CD14-positive monocyte (primary cell): ENCODE results near the gene OTOG. TPM values are rescaled to one million over a fixed set of nuclear protein-coding genes. Genes with fewer than 3 reads are reported as not detected.
A peak's percentile ranks its signal among the peaks of the same experiment; 100 is the strongest.
"Not testable (repeated sequence)": the region's sequence is repeated elsewhere in the genome, so short reads cannot be mapped to it uniquely, and the experiment has no call there.

ENCODE experiments used
- DNase-seq, 3 donors: peaks; one replicate each; pipeline ENCODE4 v3.0.0-alpha.2; 2011 to 2022
- H2AFZ ChIP-seq: 2 replicates; pipeline ENCODE4 v1.6.0; 2012; ENCODE audit warnings: mild to moderate bottlenecking, low read depth, low read length, inconsistent platforms; ENCODE audit not compliant: insufficient read depth, poor library complexity, severe bottlenecking
- H3K27ac ChIP-seq, 2 donors: 1 replicate in 1 of 2; 2 replicates in 1 of 2; pipeline ENCODE4 v1.5.1; 2012 to 2013; ENCODE audit warnings: low read length in 2 of 2, control low read depth in 1 of 2, inconsistent platforms in 1 of 2, low read depth in 1 of 2, mild to moderate bottlenecking in 1 of 2
- H3K27me3 ChIP-seq, 2 donors: one replicate each; pipeline versions ENCODE4 v1.6.0 to v1.6.1; 2011 to 2013; ENCODE audit warnings: low read length in 2 of 2; ENCODE audit not compliant: control insufficient read depth in 2 of 2, insufficient read depth in 2 of 2
- H3K36me3 ChIP-seq, 2 donors: replicated peaks in 1 of 2; 1 replicate in 1 of 2; 2 replicates in 1 of 2; pipeline versions ENCODE4 v1.5.1 to v1.6.1; 2012 to 2013; ENCODE audit warnings: low read length in 2 of 2, control low read depth in 1 of 2, inconsistent platforms in 1 of 2, mild to moderate bottlenecking in 1 of 2; ENCODE audit not compliant: insufficient read depth in 2 of 2, control insufficient read depth in 1 of 2
- H3K4me1 ChIP-seq, 2 donors: 1 replicate in 1 of 2; 2 replicates in 1 of 2; pipeline versions ENCODE4 v1.5.1 to v1.6.1; 2012 to 2013; ENCODE audit warnings: low read length in 2 of 2, control low read depth in 1 of 2, inconsistent platforms in 1 of 2, mild to moderate bottlenecking in 1 of 2, moderate library complexity in 1 of 2; ENCODE audit not compliant: insufficient read depth in 2 of 2, control insufficient read depth in 1 of 2
- H3K4me2 ChIP-seq: replicated peaks from 2 replicates; pipeline ENCODE3; 2012; ENCODE audit warnings: low read length, moderate library complexity, mild to moderate bottlenecking; ENCODE audit not compliant: poor library complexity, severe bottlenecking; ENCODE audit errors: extremely low read depth
- H3K4me3 ChIP-seq, 3 experiments: fragments of 200-600 bp in 1 of 3; sonication (generic) in 1 of 3; replicated peaks in 1 of 3; 1 replicate in 2 of 3; 2 replicates in 1 of 3; pipeline ENCODE4 v1.5.1; 2011 to 2013; ENCODE audit warnings: low read length in 3 of 3, mild to moderate bottlenecking in 3 of 3, control low read depth in 2 of 3, low read depth in 2 of 3, inconsistent platforms in 1 of 3, moderate library complexity in 1 of 3
- H3K79me2 ChIP-seq: 2 replicates; pipeline ENCODE4 v1.6.0; 2012; ENCODE audit warnings: mild to moderate bottlenecking, control low read depth, inconsistent platforms, low read length, moderate library complexity; ENCODE audit not compliant: insufficient read depth
- H3K9ac ChIP-seq: 2 replicates; pipeline ENCODE4 v1.6.0; 2017; ENCODE audit warnings: low read length, mild to moderate bottlenecking; ENCODE audit not compliant: insufficient read depth, poor library complexity, severe bottlenecking
- H3K9me3 ChIP-seq, 2 donors: replicated peaks in 1 of 2; 1 replicate in 1 of 2; 2 replicates in 1 of 2; pipeline versions ENCODE4 v1.5.1 to v1.6.1; 2012 to 2013; ENCODE audit warnings: low read length in 2 of 2, control low read depth in 1 of 2; ENCODE audit not compliant: control insufficient read depth in 1 of 2, insufficient read depth in 1 of 2
- H4K20me1 ChIP-seq: 2 replicates; pipeline ENCODE4 v1.6.0; 2012; ENCODE audit warnings: mild to moderate bottlenecking, low read length, control low read depth, moderate library complexity; ENCODE audit not compliant: insufficient read depth
- H3K27ac Mint-ChIP-seq, 7 donors: one replicate each; pipeline ENCODE4 v1.8.0; 2020; ENCODE audit warnings: mild to moderate bottlenecking in 7 of 7, mixed read lengths in 7 of 7, moderate library complexity in 6 of 7, inconsistent platforms in 2 of 7
- H3K27me3 Mint-ChIP-seq, 3 donors: one replicate each; pipeline ENCODE4 v1.8.0; 2021 to 2022; ENCODE audit warnings: low read depth in 3 of 3, mild to moderate bottlenecking in 3 of 3, mixed read lengths in 3 of 3, moderate library complexity in 3 of 3, inconsistent platforms in 1 of 3
- H3K36me3 Mint-ChIP-seq, 2 donors: one replicate each; pipeline ENCODE4 v1.8.0; 2020; ENCODE audit warnings: mixed read lengths in 2 of 2, inconsistent platforms in 1 of 2, mild to moderate bottlenecking in 1 of 2
- H3K4me1 Mint-ChIP-seq: one replicate; pipeline ENCODE4 v1.8.0; 2020; ENCODE audit warnings: mild to moderate bottlenecking, mixed read lengths
- H3K4me3 Mint-ChIP-seq, 2 donors: one replicate each; pipeline ENCODE4 v1.8.0; 2020; ENCODE audit warnings: mild to moderate bottlenecking in 2 of 2, mixed read lengths in 2 of 2, moderate library complexity in 1 of 2
- H3K9me3 Mint-ChIP-seq, 7 donors: one replicate each; pipeline ENCODE4 v1.8.0; 2020 to 2022; ENCODE audit warnings: mixed read lengths in 7 of 7, mild to moderate bottlenecking in 6 of 7, moderate library complexity in 6 of 7, inconsistent platforms in 2 of 7
- WGBS: methylation state at CpG from one replicate; pipeline ENCODE4 v1.1.5; 2013; ENCODE audit warnings: missing lambda C conversion rate; ENCODE audit not compliant: insufficient coverage; 5-methylcytosine and 5-hydroxymethylcytosine counted together
- intact Hi-C, 2 donors: fragments of 100-400 bp; cut with micrococcal nuclease; formaldehyde crosslinking; loops; one replicate each; pipeline versions ENCODE4 v1.15.0 to v1.15.1; 2023
- polyA plus RNA-seq, 3 donors: library from polyadenylated mRNA; depleted of rRNA in 1 of 3; unstranded in 2 of 3; stranded (reverse) in 1 of 3; fragments of 300-500 nt in 2 of 3; fragments of >200 nt in 1 of 3; fragmentation: Illumina TruSeq in 2 of 3; gene quantifications; 1 replicate in 2 of 3; 2 replicates in 1 of 3; pipeline ENCODE4 v1.2.3, GENCODE V29; 2012 to 2021
- TF ChIP-seq, protein P1 (sequence below): fragments of 200-600 bp; IDR thresholded peaks from one replicate; pipeline ENCODE4 v1.8.0; 2022; ENCODE audit warnings: antibody characterized with exemption, mild to moderate bottlenecking

The OTOG gene
- polyA plus RNA-seq, 3 donors: not detected

DNA sequence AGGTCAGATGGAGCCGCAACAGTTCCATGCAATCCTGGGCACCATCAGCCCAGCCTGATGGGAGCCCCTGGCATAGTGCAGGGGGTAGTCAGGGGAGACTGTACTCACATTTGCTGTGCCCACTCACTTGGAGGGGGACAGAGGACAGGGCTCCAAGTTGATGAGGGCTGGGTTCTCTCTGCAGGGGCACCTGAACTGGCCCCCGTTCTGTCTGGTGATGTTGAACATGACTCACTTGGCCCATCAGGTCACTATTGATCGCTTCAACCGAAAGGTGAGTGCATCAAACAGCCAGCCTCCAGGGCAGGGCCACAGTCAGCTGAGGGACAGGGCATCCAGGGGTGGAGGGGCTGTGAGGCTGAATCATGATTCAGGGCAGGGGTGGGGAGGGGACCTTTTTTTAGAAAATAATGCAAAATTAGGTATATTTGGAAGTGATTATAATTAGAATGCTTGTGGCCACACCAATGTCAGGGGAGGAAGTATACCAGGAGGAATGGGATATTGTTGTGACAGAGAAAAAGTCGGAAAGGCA, 66.4 kb downstream of the OTOG start:
- Histone ChIP-seq H3K4me2 (no peak overlapping the region), H3K27me3 (peaks cover 0 to 4% of the 10 kb centered on the region in 2 donors), H3K9ac (no peak overlapping the region), H2AFZ (no peak overlapping the region), H3K4me1 (no peaks in the 10 kb centered on the region), H3K4me3 (no peak overlapping the region), H3K27ac (no peak overlapping the region), H3K9me3 (no peaks in the 10 kb centered on the region), H3K79me2 (no peaks in the 10 kb centered on the region), H4K20me1 (no peaks in the 10 kb centered on the region), H3K36me3 (no peaks in the 10 kb centered on the region)
- Mint-ChIP-seq H3K36me3 (no peaks in the 10 kb centered on the region), H3K4me1 (no peaks in the 10 kb centered on the region), H3K27me3 (peaks cover 11 to 19% (median 11%) of the 10 kb centered on the region in 3 donors), H3K4me3 (no peak overlapping the region), H3K27ac (peak overlapping the region in 1 of 7 donors; percentile 49), H3K9me3 (peaks cover 0 to 7% (median 0%) of the 10 kb centered on the region in 7 donors)
- TF ChIP-seq, protein P1, sequence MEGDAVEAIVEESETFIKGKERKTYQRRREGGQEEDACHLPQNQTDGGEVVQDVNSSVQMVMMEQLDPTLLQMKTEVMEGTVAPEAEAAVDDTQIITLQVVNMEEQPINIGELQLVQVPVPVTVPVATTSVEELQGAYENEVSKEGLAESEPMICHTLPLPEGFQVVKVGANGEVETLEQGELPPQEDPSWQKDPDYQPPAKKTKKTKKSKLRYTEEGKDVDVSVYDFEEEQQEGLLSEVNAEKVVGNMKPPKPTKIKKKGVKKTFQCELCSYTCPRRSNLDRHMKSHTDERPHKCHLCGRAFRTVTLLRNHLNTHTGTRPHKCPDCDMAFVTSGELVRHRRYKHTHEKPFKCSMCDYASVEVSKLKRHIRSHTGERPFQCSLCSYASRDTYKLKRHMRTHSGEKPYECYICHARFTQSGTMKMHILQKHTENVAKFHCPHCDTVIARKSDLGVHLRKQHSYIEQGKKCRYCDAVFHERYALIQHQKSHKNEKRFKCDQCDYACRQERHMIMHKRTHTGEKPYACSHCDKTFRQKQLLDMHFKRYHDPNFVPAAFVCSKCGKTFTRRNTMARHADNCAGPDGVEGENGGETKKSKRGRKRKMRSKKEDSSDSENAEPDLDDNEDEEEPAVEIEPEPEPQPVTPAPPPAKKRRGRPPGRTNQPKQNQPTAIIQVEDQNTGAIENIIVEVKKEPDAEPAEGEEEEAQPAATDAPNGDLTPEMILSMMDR: no peak
- DNase-seq: no peak
- 82% methylated on average over 2 of the region's 5 CpGs for WGBS
- intact Hi-C loops: no loop called here

DNA sequence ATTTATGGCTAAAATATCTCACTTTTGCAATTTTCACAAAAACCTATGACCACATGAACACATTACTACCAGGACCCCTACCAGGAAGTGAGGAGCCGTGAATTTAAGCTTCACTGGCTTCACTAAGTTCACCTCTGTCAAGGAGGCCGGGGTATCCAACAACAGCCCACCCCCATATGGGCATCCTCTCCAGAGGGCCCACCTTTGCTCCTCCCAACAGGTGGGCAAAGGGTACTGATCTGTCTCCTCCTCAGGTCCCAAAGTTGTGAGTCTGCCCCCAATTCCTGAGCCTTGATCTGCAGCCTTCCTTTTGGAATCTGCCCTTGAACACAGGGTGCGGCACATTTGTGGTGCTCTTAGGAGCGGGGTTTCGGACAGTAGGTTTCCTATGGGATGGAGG, 66.9 kb downstream of the OTOG start:
- H3K4me3 ChIP-seq: no peak overlapping the region
- intact Hi-C loops: no loop called here
- Mint-ChIP-seq H3K9me3 (peaks cover 0 to 12% (median under 1%) of the 10 kb centered on the region in 7 donors), H3K4me1 (no peaks in the 10 kb centered on the region), H3K27ac (no peak overlapping the region), H3K27me3 (peaks cover 11 to 20% (median 11%) of the 10 kb centered on the region in 3 donors), H3K4me3 (no peak overlapping the region), H3K36me3 (no peaks in the 10 kb centered on the region)
- no peaks in the 10 kb centered on the region for H3K4me1 ChIP-seq
- H3K27me3 ChIP-seq: peaks cover 0 to 4% of the 10 kb centered on the region in 2 donors
- H3K27ac ChIP-seq: no peak overlapping the region
- no peaks in the 10 kb centered on the region for H4K20me1 ChIP-seq
- TF ChIP-seq, protein P1: no peak
- WGBS: 92% methylated on average over 2 of the region's 5 CpGs
- no peak overlapping the region for H3K9ac ChIP-seq
- H3K4me2 ChIP-seq: no peak overlapping the region
- no peak for DNase-seq
- no peaks in the 10 kb centered on the region for H3K79me2 ChIP-seq
- H3K9me3 ChIP-seq: no peaks in the 10 kb centered on the region
- no peak overlapping the region for H2AFZ ChIP-seq
- H3K36me3 ChIP-seq: no peaks in the 10 kb centered on the region

DNA sequence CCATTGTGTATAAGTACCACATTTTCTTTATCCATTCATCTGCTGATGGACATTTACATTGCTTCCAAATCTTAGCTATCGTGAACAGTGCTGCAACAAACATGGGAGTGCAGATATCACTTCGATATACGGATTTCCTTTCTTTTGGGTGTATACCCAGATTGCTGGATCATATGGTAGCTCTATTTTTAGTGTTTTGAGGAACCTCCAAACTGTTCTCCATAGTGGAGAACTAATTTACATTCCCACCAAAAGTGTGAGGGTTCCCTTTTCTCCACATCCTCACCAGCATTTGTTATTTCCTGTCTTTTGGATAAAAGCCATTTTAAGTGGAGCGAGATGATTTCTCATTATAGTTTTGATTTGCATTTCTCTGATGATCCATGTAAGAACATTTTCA, 75.7 kb downstream of the OTOG start:
- H3K4me1 Mint-ChIP-seq, H3K36me3 Mint-ChIP-seq, H3K27me3 ChIP-seq, H3K4me3 ChIP-seq, H3K27ac Mint-ChIP-seq, H4K20me1 ChIP-seq, H3K4me3 Mint-ChIP-seq, H3K9ac ChIP-seq, H2AFZ ChIP-seq, H3K4me1 ChIP-seq, H3K27ac ChIP-seq, H3K4me2 ChIP-seq, intact Hi-C loops, DNase-seq, H3K36me3 ChIP-seq, H3K79me2 ChIP-seq, H3K9me3 ChIP-seq: not testable (repeated sequence)
- peaks cover 0 to 28% (median 8%) of the 10 kb centered on the region in 7 donors for H3K9me3 Mint-ChIP-seq
- 100% methylated on average over 1 of the region's 4 CpGs for WGBS
- H3K27me3 Mint-ChIP-seq: peaks cover 4 to 25% (median 15%) of the 10 kb centered on the region in 3 donors
